HG03196 (cell line): ENCODE data around the gene TTC7B.

Source experiments
- ATAC-seq: cut with Tn5 transposase; IDR thresholded peaks from one replicate; pipeline ENCODE4 v1.9.1; 2021; ENCODE audit not compliant: unreplicated experiment

TTC7B gene

GRCh38 chr14:90604356-90604755 lies 211.9 kb downstream of the TTC7B start:
- ATAC-seq: no peak

GRCh38 chr14:90603841-90604240 lies 212.4 kb downstream of the TTC7B start:
- ATAC-seq: no peak

- no peak for ATAC-seq
Measured at GRCh38 chr14:90603336-90603735, 212.9 kb downstream of the TTC7B start.

- no peak for ATAC-seq
Measured at GRCh38 chr14:90602088-90602687, 214.0 kb downstream of the TTC7B start.

GRCh38 chr14:90601563-90601962 lies 214.7 kb downstream of the TTC7B start:
- ATAC-seq: no peak

- ATAC-seq: no peak
Measured at GRCh38 chr14:90600619-90601018, 215.6 kb downstream of the TTC7B start.

GRCh38 chr14:90599748-90600507 lies 216.3 kb downstream of the TTC7B start:
- ATAC-seq: no peak

GRCh38 chr14:90599339-90599738 lies 216.9 kb downstream of the TTC7B start:
- ATAC-seq: no peak

- ATAC-seq: no peak
Measured at GRCh38 chr14:90597961-90598360, 218.3 kb downstream of the TTC7B start.

- ATAC-seq: no peak
Measured at GRCh38 chr14:90596733-90597132, 219.5 kb downstream of the TTC7B start.

GRCh38 chr14:90593254-90594040 lies 222.8 kb downstream of the TTC7B start:
- no peak for ATAC-seq

GRCh38 chr14:90592655-90593054 lies 223.6 kb downstream of the TTC7B start:
- ATAC-seq: no peak

GRCh38 chr14:90587918-90588317 lies 228.3 kb downstream of the TTC7B start:
- ATAC-seq: no peak

- no peak for ATAC-seq
Measured at GRCh38 chr14:90587252-90587910, 228.8 kb downstream of the TTC7B start.

GRCh38 chr14:90585106-90585505 lies 231.1 kb downstream of the TTC7B start:
- ATAC-seq: no peak

- no peak for ATAC-seq
Measured at GRCh38 chr14:90583916-90584605, 232.2 kb downstream of the TTC7B start.

GRCh38 chr14:90583427-90583826 lies 232.8 kb downstream of the TTC7B start:
- ATAC-seq: no peak

- ATAC-seq: no peak
Measured at GRCh38 chr14:90582166-90582565, 234.1 kb downstream of the TTC7B start.

- ATAC-seq: no peak
Measured at GRCh38 chr14:90581745-90582144, 234.5 kb downstream of the TTC7B start.

GRCh38 chr14:90580377-90581335 lies 235.6 kb downstream of the TTC7B start:
- ATAC-seq: no peak
